ENCODE measurements around the gene DLGAP5.

Gene DLGAP5

DNA sequence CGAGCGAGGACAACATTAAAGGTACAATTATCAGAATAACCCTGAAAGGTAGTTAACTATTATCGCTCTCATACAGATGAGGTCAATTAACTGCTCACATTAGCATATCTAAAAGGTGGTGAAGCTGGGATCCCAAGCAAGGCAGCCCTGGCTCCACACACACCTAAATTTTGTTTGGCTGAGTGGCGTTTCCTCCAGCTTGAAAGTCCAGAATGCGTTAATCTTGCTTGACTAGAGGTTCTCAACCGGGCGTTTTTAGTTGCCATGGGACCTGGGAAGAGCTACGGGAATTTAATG lies 531 bp downstream of the DLGAP5 start:
- TF ChIP-seq EGR1 (IDR thresholded peaks at IDR 0.05), result no peak
- TF ChIP-seq, protein P1, sequence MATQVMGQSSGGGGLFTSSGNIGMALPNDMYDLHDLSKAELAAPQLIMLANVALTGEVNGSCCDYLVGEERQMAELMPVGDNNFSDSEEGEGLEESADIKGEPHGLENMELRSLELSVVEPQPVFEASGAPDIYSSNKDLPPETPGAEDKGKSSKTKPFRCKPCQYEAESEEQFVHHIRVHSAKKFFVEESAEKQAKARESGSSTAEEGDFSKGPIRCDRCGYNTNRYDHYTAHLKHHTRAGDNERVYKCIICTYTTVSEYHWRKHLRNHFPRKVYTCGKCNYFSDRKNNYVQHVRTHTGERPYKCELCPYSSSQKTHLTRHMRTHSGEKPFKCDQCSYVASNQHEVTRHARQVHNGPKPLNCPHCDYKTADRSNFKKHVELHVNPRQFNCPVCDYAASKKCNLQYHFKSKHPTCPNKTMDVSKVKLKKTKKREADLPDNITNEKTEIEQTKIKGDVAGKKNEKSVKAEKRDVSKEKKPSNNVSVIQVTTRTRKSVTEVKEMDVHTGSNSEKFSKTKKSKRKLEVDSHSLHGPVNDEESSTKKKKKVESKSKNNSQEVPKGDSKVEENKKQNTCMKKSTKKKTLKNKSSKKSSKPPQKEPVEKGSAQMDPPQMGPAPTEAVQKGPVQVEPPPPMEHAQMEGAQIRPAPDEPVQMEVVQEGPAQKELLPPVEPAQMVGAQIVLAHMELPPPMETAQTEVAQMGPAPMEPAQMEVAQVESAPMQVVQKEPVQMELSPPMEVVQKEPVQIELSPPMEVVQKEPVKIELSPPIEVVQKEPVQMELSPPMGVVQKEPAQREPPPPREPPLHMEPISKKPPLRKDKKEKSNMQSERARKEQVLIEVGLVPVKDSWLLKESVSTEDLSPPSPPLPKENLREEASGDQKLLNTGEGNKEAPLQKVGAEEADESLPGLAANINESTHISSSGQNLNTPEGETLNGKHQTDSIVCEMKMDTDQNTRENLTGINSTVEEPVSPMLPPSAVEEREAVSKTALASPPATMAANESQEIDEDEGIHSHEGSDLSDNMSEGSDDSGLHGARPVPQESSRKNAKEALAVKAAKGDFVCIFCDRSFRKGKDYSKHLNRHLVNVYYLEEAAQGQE (IDR thresholded peaks at IDR 0.05; ENCODE audit: low read depth), result no peak
- no peak for TF ChIP-seq CEBPB (IDR thresholded peaks at IDR 0.05)
- TF ChIP-seq, protein P2, sequence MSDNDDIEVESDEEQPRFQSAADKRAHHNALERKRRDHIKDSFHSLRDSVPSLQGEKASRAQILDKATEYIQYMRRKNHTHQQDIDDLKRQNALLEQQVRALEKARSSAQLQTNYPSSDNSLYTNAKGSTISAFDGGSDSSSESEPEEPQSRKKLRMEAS (IDR thresholded peaks at IDR 0.05), result no peak
- no peak for TF ChIP-seq FOXM1 (IDR thresholded peaks at IDR 0.05; ENCODE audit: borderline replicate concordance, low read depth)
- TF ChIP-seq EP300 (IDR thresholded peaks at IDR 0.05; ENCODE audit: borderline replicate concordance), result no peak
- no peak for TF ChIP-seq NFIC (IDR thresholded peaks at IDR 0.05)
- no peak for TF ChIP-seq CREB1 (IDR thresholded peaks at IDR 0.05; ENCODE audit: low read depth)
- TF ChIP-seq, protein P3, sequence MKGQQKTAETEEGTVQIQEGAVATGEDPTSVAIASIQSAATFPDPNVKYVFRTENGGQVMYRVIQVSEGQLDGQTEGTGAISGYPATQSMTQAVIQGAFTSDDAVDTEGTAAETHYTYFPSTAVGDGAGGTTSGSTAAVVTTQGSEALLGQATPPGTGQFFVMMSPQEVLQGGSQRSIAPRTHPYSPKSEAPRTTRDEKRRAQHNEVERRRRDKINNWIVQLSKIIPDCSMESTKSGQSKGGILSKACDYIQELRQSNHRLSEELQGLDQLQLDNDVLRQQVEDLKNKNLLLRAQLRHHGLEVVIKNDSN (IDR thresholded peaks at IDR 0.05), result no peak
- TF ChIP-seq TEAD4 (IDR thresholded peaks at IDR 0.05), result no peak
- TF ChIP-seq TAF1 (IDR thresholded peaks at IDR 0.05; ENCODE audit: low read depth), result no peak
- TF ChIP-seq YY1 (IDR thresholded peaks at IDR 0.05; ENCODE audit: low read depth), result no peak
- TF ChIP-seq TCF12 (IDR thresholded peaks at IDR 0.05; ENCODE audit: low read depth), result no peak

DNA sequence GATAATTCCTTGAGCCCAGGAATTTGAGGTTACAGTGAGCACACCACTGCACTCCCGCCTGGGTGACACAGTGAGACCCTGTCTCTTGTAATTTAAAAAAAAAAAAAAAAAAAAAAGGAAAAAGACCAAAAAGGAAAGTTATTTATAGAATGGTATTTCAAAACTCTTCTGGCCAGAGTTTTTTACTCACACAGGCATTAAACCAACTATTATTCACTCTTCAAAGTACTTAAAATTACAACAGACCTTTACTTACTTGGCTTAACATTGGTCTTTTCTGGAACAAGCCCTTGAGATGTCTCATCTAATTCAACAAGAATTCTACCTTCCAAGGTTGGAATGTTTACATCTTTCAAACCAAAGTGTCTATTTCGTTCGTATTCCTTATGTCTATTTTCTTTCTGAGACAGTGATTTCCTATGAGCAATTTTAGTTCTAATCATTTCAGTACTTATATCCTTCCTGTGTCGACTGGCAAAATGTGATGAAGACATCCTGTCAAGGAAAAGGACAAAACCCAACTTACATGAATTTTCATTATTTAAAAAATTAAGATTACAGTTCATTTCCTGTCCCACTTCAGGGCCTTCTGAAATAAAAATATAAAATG lies 2.6 kb downstream of the DLGAP5 start:
- TF ChIP-seq TAF1 (IDR thresholded peaks at IDR 0.05; ENCODE audit: low read depth), result no peak
- TF ChIP-seq TCF12 (IDR thresholded peaks at IDR 0.05; ENCODE audit: low read depth), result no peak
- TF ChIP-seq, protein P1 (IDR thresholded peaks at IDR 0.05; ENCODE audit: low read depth), result no peak
- no peak for TF ChIP-seq CREB1 (IDR thresholded peaks at IDR 0.05; ENCODE audit: low read depth)
- no peak for TF ChIP-seq CEBPB (IDR thresholded peaks at IDR 0.05)

DNA sequence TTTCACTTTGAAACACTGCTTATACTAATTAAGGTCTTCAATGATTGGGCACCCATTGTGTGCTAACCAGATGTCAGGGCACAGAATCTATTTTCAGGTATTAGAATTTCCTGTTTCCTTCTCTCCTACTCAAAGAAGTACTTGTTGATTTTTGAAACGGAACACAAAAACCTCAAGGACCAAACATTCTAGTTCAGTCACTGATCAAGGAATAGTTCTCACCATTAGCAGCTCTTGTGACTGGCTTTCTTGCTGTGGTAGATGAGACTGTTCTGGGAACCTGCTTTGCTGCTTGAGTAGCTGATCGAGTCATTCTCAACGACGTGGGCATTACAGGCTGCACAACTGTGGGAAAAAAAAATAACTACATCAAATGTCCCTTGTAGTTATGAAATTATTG lies 11.0 kb downstream of the DLGAP5 start:
- no peak for TF ChIP-seq YY1 (IDR thresholded peaks at IDR 0.05; ENCODE audit: low read depth)
- TF ChIP-seq EGR1 (IDR thresholded peaks at IDR 0.05), result no peak
- no peak for TF ChIP-seq TAF1 (IDR thresholded peaks at IDR 0.05; ENCODE audit: low read depth)
- no peak for TF ChIP-seq TEAD4 (IDR thresholded peaks at IDR 0.05)
- no peak for TF ChIP-seq RAD21 (IDR thresholded peaks at IDR 0.05; ENCODE audit: low read depth)
- no peak for TF ChIP-seq TCF12 (IDR thresholded peaks at IDR 0.05; ENCODE audit: low read depth)
- no peak for TF ChIP-seq EP300 (IDR thresholded peaks at IDR 0.05; ENCODE audit: borderline replicate concordance)
- TF ChIP-seq, protein P2 (IDR thresholded peaks at IDR 0.05), result no peak
- no peak for TF ChIP-seq ZBTB7A (IDR thresholded peaks at IDR 0.05; ENCODE audit: low read depth)
- no peak for TF ChIP-seq CEBPB (IDR thresholded peaks at IDR 0.05)
- TF ChIP-seq NFIC (IDR thresholded peaks at IDR 0.05), result no peak

DNA sequence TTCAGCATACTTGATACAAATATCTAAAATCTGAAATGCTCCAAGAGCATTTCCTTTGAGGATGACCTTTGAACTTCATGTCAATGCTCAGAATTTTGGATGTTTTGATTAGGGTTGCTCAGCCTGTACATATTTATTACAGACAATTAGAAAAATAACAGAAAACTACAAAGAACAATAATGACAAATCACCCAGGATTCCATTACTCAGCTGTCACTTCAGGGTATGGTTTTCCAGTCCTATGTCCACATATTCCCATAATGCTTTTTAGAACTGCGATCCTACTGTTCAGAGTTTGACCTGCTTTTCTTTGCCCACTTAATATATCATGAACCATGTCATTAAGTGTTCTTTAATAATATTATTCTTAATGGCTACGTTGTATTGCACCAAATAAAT lies 11.4 kb downstream of the DLGAP5 start:
- no peak for TF ChIP-seq TCF12 (IDR thresholded peaks at IDR 0.05; ENCODE audit: low read depth)
- TF ChIP-seq TEAD4 (IDR thresholded peaks at IDR 0.05), result no peak
- TF ChIP-seq, protein P1 (IDR thresholded peaks at IDR 0.05; ENCODE audit: low read depth), result no peak
- TF ChIP-seq EP300 (IDR thresholded peaks at IDR 0.05; ENCODE audit: borderline replicate concordance), result no peak
- no peak for TF ChIP-seq TAF1 (IDR thresholded peaks at IDR 0.05; ENCODE audit: low read depth)
- TF ChIP-seq, protein P3 (IDR thresholded peaks at IDR 0.05), result no peak
- TF ChIP-seq NFIC (IDR thresholded peaks at IDR 0.05), result no peak
- no peak for TF ChIP-seq CREB1 (IDR thresholded peaks at IDR 0.05; ENCODE audit: low read depth)
- TF ChIP-seq RAD21 (IDR thresholded peaks at IDR 0.05; ENCODE audit: low read depth), result no peak
- no peak for TF ChIP-seq FOXM1 (IDR thresholded peaks at IDR 0.05; ENCODE audit: borderline replicate concordance, low read depth)
- TF ChIP-seq, protein P2 (IDR thresholded peaks at IDR 0.05), result no peak
- TF ChIP-seq YY1 (IDR thresholded peaks at IDR 0.05; ENCODE audit: low read depth), result no peak
- no peak for TF ChIP-seq ZBTB7A (IDR thresholded peaks at IDR 0.05; ENCODE audit: low read depth)
- no peak for TF ChIP-seq CEBPB (IDR thresholded peaks at IDR 0.05)
- TF ChIP-seq EGR1 (IDR thresholded peaks at IDR 0.05), result no peak
